ENCODE measurements around the gene ZNF516. TPM values are rescaled to one million over a fixed set of nuclear protein-coding genes. Genes with fewer than 3 reads are reported as not detected.

The ZNF516 gene
- total and polyA plus RNA-seq, 2 experiments from 2014 or later, result 18.2 to 29.2 TPM

GRCh38 chr18:76354348-76354747 lies 140.7 kb downstream of the ZNF516 start:
- Histone ChIP-seq H3K36me3 (replicated peaks; ENCODE audit: insufficient read depth, low read depth) (no peaks in the 10 kb centered on the region), H2AFZ (no peak overlapping the region), H3K4me1 (ENCODE audit: insufficient read depth) (no peaks in the 10 kb centered on the region), H3K9me2 (replicated peaks; ENCODE audit: insufficient read depth) (no peaks in the 10 kb centered on the region), H3K9me3 (ENCODE audit: low read depth) (no peaks in the 10 kb centered on the region), H3K4me3 (no peak overlapping the region), H3K4me2 (no peak overlapping the region), H3K79me2 (no peaks in the 10 kb centered on the region), H3K27me3 (no peaks in the 10 kb centered on the region), H3K27ac (no peak overlapping the region), H4K20me1 (ENCODE audit: insufficient read depth, poor library complexity, severe bottlenecking) (no peaks in the 10 kb centered on the region)
- no peak for DNase-seq (ENCODE audit: low spot score)
- 81% methylated on average over 1 of the region's 1 CpG for WGBS (ENCODE audit: low lambda C conversion rate, missing lambda C conversion rate)
- TF ChIP-seq EZH2 (IDR thresholded peaks at IDR 0.05; ENCODE audit: borderline replicate concordance), result no peak
- TF ChIP-seq EZH2phosphoT487 (IDR thresholded peaks at IDR 0.05; ENCODE audit: low read depth, severe bottlenecking, unreplicated experiment), result no peak
- TF ChIP-seq CTCF (IDR thresholded peaks at IDR 0.05; ENCODE audit: poor library complexity), result no peak

- Histone ChIP-seq H3K4me1 (ENCODE audit: insufficient read depth) (peaks cover 5% of the 10 kb centered on the region), H2AFZ (no peak overlapping the region), H3K9me3 (ENCODE audit: low read depth) (no peaks in the 10 kb centered on the region), H3K27ac (no peak overlapping the region), H3K36me3 (replicated peaks; ENCODE audit: insufficient read depth, low read depth) (no peaks in the 10 kb centered on the region), H4K20me1 (ENCODE audit: insufficient read depth, poor library complexity, severe bottlenecking) (no peaks in the 10 kb centered on the region), H3K27me3 (no peaks in the 10 kb centered on the region), H3K9me2 (replicated peaks; ENCODE audit: insufficient read depth) (no peaks in the 10 kb centered on the region), H3K4me2 (no peak overlapping the region), H3K79me2 (no peaks in the 10 kb centered on the region), H3K4me3 (no peak overlapping the region)
- DNase-seq (ENCODE audit: low spot score), result no peak
- TF ChIP-seq EZH2phosphoT487 (IDR thresholded peaks at IDR 0.05; ENCODE audit: low read depth, severe bottlenecking, unreplicated experiment) (no peak), CTCF (IDR thresholded peaks at IDR 0.05; ENCODE audit: poor library complexity) (no peak), EZH2 (IDR thresholded peaks at IDR 0.05; ENCODE audit: borderline replicate concordance) (no peak)
- WGBS (ENCODE audit: low lambda C conversion rate, missing lambda C conversion rate), result 99% methylated on average over 3 of the region's 3 CpGs
Observed at GRCh38 chr18:76353500-76353899, 141.5 kb downstream of the ZNF516 start.

- no peak for DNase-seq (ENCODE audit: low spot score)
- Histone ChIP-seq H3K9me2 (replicated peaks; ENCODE audit: insufficient read depth) (no peaks in the 10 kb centered on the region), H3K27me3 (no peaks in the 10 kb centered on the region), H3K36me3 (replicated peaks; ENCODE audit: insufficient read depth, low read depth) (no peaks in the 10 kb centered on the region), H2AFZ (no peak overlapping the region), H3K4me2 (no peak overlapping the region), H3K27ac (no peak overlapping the region), H3K9me3 (ENCODE audit: low read depth) (no peaks in the 10 kb centered on the region), H3K4me1 (ENCODE audit: insufficient read depth) (peaks cover 6% of the 10 kb centered on the region), H3K79me2 (no peaks in the 10 kb centered on the region), H3K4me3 (no peak overlapping the region), H4K20me1 (ENCODE audit: insufficient read depth, poor library complexity, severe bottlenecking) (no peaks in the 10 kb centered on the region)
- TF ChIP-seq EZH2 (IDR thresholded peaks at IDR 0.05; ENCODE audit: borderline replicate concordance), result no peak
- WGBS (ENCODE audit: low lambda C conversion rate, missing lambda C conversion rate), result 96% methylated on average over 7 of the region's 7 CpGs
Observed at GRCh38 chr18:76353046-76353445, 142.0 kb downstream of the ZNF516 start.

- Histone ChIP-seq H2AFZ (no peak overlapping the region), H3K27me3 (no peaks in the 10 kb centered on the region), H3K27ac (no peak overlapping the region), H4K20me1 (ENCODE audit: insufficient read depth, poor library complexity, severe bottlenecking) (no peaks in the 10 kb centered on the region), H3K4me3 (no peak overlapping the region), H3K9me3 (ENCODE audit: low read depth) (no peaks in the 10 kb centered on the region), H3K79me2 (no peaks in the 10 kb centered on the region), H3K4me1 (ENCODE audit: insufficient read depth) (peaks cover 6% of the 10 kb centered on the region), H3K9me2 (replicated peaks; ENCODE audit: insufficient read depth) (no peaks in the 10 kb centered on the region), H3K4me2 (no peak overlapping the region), H3K36me3 (replicated peaks; ENCODE audit: insufficient read depth, low read depth) (no peaks in the 10 kb centered on the region)
- DNase-seq (ENCODE audit: low spot score), result peak; percentile 78
- 69% methylated on average over 24 of the region's 24 CpGs for WGBS (ENCODE audit: low lambda C conversion rate, missing lambda C conversion rate)
- TF ChIP-seq EZH2 (IDR thresholded peaks at IDR 0.05; ENCODE audit: borderline replicate concordance) (no peak), CTCF (IDR thresholded peaks at IDR 0.05; ENCODE audit: poor library complexity) (no peak), EZH2phosphoT487 (IDR thresholded peaks at IDR 0.05; ENCODE audit: low read depth, severe bottlenecking, unreplicated experiment) (no peak)
Observed at GRCh38 chr18:76351961-76352581, 143.0 kb downstream of the ZNF516 start.

Data from hepatocyte (in vitro differentiated cells).